ENCODE results near the gene KAZN.

DNA sequence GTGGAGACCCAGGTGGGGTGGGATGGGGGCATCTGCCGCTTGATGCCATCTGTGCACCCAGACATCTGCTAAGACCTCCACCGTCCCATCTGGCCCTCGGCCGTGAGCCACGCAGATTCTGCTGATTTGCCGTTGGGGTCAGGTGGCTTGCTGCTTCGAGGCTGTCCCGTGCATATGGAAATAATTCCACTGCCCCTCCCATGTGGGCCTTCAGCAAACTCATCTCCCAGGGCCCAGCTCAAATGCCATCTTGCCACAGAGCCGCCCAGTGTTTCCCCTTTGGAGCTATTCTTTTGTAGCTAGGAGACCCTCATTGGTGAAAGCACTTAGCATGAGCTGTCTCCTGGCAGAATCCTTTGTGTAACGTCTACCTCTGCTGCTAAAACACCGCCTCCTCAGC, 99.8 kb downstream of the KAZN start:
- no peak for TF ChIP-seq FOXM1 (IDR thresholded peaks at IDR 0.05; ENCODE audit: borderline replicate concordance)
- no peak for TF ChIP-seq FOXK2 (IDR thresholded peaks at IDR 0.05)
- TF ChIP-seq SP1 (IDR thresholded peaks at IDR 0.05) = no peak
- TF ChIP-seq FOXA1 (IDR thresholded peaks at IDR 0.05) = no peak
- TF ChIP-seq TARDBP (IDR thresholded peaks at IDR 0.05) = no peak
- no peak for TF ChIP-seq BHLHE40 (IDR thresholded peaks at IDR 0.05; ENCODE audit: borderline replicate concordance)
- no peak for TF ChIP-seq LEF1 (IDR thresholded peaks at IDR 0.05; ENCODE audit: borderline replicate concordance)
- TF ChIP-seq L3MBTL2 (conservative IDR thresholded peaks at IDR 0.05) = no peak
- TF ChIP-seq, protein P1, sequence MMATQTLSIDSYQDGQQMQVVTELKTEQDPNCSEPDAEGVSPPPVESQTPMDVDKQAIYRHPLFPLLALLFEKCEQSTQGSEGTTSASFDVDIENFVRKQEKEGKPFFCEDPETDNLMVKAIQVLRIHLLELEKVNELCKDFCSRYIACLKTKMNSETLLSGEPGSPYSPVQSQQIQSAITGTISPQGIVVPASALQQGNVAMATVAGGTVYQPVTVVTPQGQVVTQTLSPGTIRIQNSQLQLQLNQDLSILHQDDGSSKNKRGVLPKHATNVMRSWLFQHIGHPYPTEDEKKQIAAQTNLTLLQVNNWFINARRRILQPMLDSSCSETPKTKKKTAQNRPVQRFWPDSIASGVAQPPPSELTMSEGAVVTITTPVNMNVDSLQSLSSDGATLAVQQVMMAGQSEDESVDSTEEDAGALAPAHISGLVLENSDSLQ (IDR thresholded peaks at IDR 0.05) = no peak
- TF ChIP-seq ELF4 (IDR thresholded peaks at IDR 0.05) = no peak
- TF ChIP-seq NFRKB (IDR thresholded peaks at IDR 0.05) = no peak
- no peak for TF ChIP-seq SUZ12 (IDR thresholded peaks at IDR 0.05)

Data from HEK293T (cell line).